Psoas muscle (tissue), 8 donors: ENCODE data around the gene BRD3OS. TPM values are rescaled to one million over a fixed set of nuclear protein-coding genes. Genes with fewer than 3 reads are reported as not detected.

Experiments used
- ATAC-seq, 4 donors: fragments of 200-7000 bp; cut with Tn5 transposase; one replicate each; pipeline ENCODE4 v1.9.1; 2020; ENCODE audit warnings: moderate library complexity in 3 of 4, mild to moderate bottlenecking in 2 of 4
- DNase-seq, 2 donors: peaks; one replicate each; pipeline ENCODE4 v3.0.0-alpha.2; 2020
- H3K27ac ChIP-seq: fragments of 200-600 bp; one replicate; pipeline ENCODE4 v1.8.0; 2022
- H3K27me3 ChIP-seq, 3 donors: fragments of 200-600 bp in 1 of 3; one replicate each; pipeline versions ENCODE4 v1.6.1 to v1.8.0; 2013 to 2022; ENCODE audit warnings: low read length in 2 of 3, mild to moderate bottlenecking in 2 of 3, moderate library complexity in 1 of 3; ENCODE audit not compliant: insufficient read depth in 3 of 3
- H3K36me3 ChIP-seq, 2 donors: fragments of 200-600 bp in 1 of 2; one replicate each; pipeline versions ENCODE4 v1.6.1 to v1.8.0; 2013 to 2022; ENCODE audit warnings: low read depth in 1 of 2, mild to moderate bottlenecking in 1 of 2, moderate library complexity in 1 of 2; ENCODE audit not compliant: insufficient read depth in 1 of 2
- H3K4me1 ChIP-seq: fragments of 200-600 bp; one replicate; pipeline ENCODE4 v1.8.0; 2022
- H3K4me3 ChIP-seq: fragments of 200-600 bp; one replicate; pipeline ENCODE4 v1.8.0; 2022; ENCODE audit warnings: mild to moderate bottlenecking
- H3K9me3 ChIP-seq: fragments of 200-600 bp; one replicate; pipeline ENCODE4 v1.8.0; 2022
- CTCF ChIP-seq: fragments of 200-600 bp; IDR thresholded peaks from one replicate; pipeline ENCODE4 v1.8.0; 2022; ENCODE audit warnings: antibody characterized with exemption
- WGBS, 3 donors: extraction: QIAGEN DNeasy Blood & Tissue Kit; methylation state at CpG; one replicate each; pipeline versions ENCODE4 v1.1.6 to v1.1.7; 2013; 5-methylcytosine and 5-hydroxymethylcytosine counted together
- intact Hi-C, 2 donors: fragments of 100-400 bp; cut with DNase I; formaldehyde crosslinking; loops; one replicate each; pipeline versions ENCODE4 v1.11.0 to v1.14.2; 2022
- polyA plus RNA-seq, 3 donors: library from polyadenylated mRNA; stranded (reverse); fragments of 200-250 nt; gene quantifications; one replicate each; pipeline ENCODE4 v1.2.3, GENCODE V29; 2013
- total RNA-seq, 4 donors: library from RNA; stranded (reverse); fragmentation: NEBNext Ultra II Directional in 2 of 4; extraction: Animal tissue kit (Norgen Biotek cat#: 25700) in 2 of 4; gene quantifications; one replicate each; pipeline versions ENCODE4 v1.2.1 to v1.2.4, GENCODE V29; 2021 to 2023
- donor health status: healthy with polysubstance abuse.
- donor health status: DM: no; HTN: no; CAD: no; lungs with moderate emphysema.
- donor health status: Bipolar disorder and iron deficiency.
- donor health status: healthy.
- donor health status: DM: yes; HTN: yes; CAD: no.
- donor health status: DM: no; HTN: no; CAD: no.
- donor health status: DM: no; HTN: no; CAD: no.
- donor health status: DM: yes; HTN: yes; CAD: no.

BRD3OS gene
- total and polyA plus RNA-seq, 7 donors = 1.2 to 8.7 (median 4.1) TPM

GRCh38 chr9:134076644-134077043 lies 51.4 kb downstream of the BRD3OS start:
- Histone ChIP-seq H3K4me1 (no peaks in the 10 kb centered on the region), H3K4me3 (no peak overlapping the region), H3K9me3 (peaks cover 18% of the 10 kb centered on the region), H3K36me3 (no peaks in the 10 kb centered on the region), H3K27me3 (no peaks in the 10 kb centered on the region), H3K27ac (no peak overlapping the region)
- TF ChIP-seq CTCF = no peak
- 0 to 64% (median 39%) methylated on average over 1 of the region's 1 CpG for WGBS, 3 donors
- DNase-seq (no peak), ATAC-seq (no peak)
- intact Hi-C loops = no loop called here

Other genes starting within 250 kb of the BRD3OS start
- gene VAV2, start 33.2 kb upstream of the BRD3OS start, total RNA-seq = 1 to 10 TPM; 1.3 to 2.9 (median 1.8) TPM
- 1 to 10 TPM in 1 of 3 donors, under 1 TPM in 2; 0.70 to 1.8 (median 0.73) TPM for gene VAV2, start 33.2 kb upstream of the BRD3OS start, polyA plus RNA-seq
- 10 to 100 TPM; 21.7 to 28.2 (median 24.8) TPM for gene BRD3, start 42.5 kb downstream of the BRD3OS start, total RNA-seq
- gene BRD3, start 42.5 kb downstream of the BRD3OS start, polyA plus RNA-seq = 10 to 100 TPM in 1 of 3 donors, 1 to 10 TPM in 2; 7.5 to 16.5 (median 8.6) TPM
- gene WDR5, start 110.6 kb downstream of the BRD3OS start, total RNA-seq = 10 to 100 TPM; 21.4 to 34.1 (median 29.6) TPM
- gene WDR5, start 110.6 kb downstream of the BRD3OS start, polyA plus RNA-seq = 10 to 100 TPM; 23.2 to 52.0 (median 49.5) TPM
- gene RNU6ATAC, start 139.1 kb downstream of the BRD3OS start, total RNA-seq = 100 to 1,000 TPM in 2 of 4 donors, 10 to 100 TPM in 2; 13.1 to 120 (median 74.0) TPM
- not detected for gene RNU6ATAC, start 139.1 kb downstream of the BRD3OS start, polyA plus RNA-seq